Measurements from ENCODE around the gene ADAMTS10. TPM values are rescaled to one million over a fixed set of nuclear protein-coding genes. Genes with fewer than 3 reads are reported as not detected.

Gene ADAMTS10
- total and polyA plus RNA-seq, 2 of the 8 experiments (the other 6 are each of a cell fraction or from before 2014, with no cell fraction given) = 6.9 to 17.4 TPM

GRCh38 chr19:8545743-8546142, 64.8 kb downstream of the ADAMTS10 start:
- Histone ChIP-seq H4K8ac (ENCODE audit: extremely low read depth, insufficient read depth, low read length) (no peak overlapping the region), H2BK12ac (ENCODE audit: low read depth, low read length) (no peak overlapping the region), H3K4me2 (ENCODE audit: insufficient read depth in 1 of 2, low read depth in 2 of 2, low read length in 2 of 2) (no peak overlapping the region), H3K4ac (replicated peaks; ENCODE audit: insufficient read length, low read depth, low read length) (no peak overlapping the region), H3K36me3 (ENCODE audit: control insufficient read depth in 2 of 4, insufficient read depth in 4 of 4, low read length in 3 of 4) (no peaks in the 10 kb centered on the region; a peak in 1 of 8 replicates), H3K4me3 (ENCODE audit: extremely low read depth in 1 of 4, insufficient read depth in 2 of 4, low read depth in 3 of 4, low read length in 4 of 4) (no peak overlapping the region), H4K91ac (replicated peaks; ENCODE audit: insufficient read length, low read length) (no peak overlapping the region), H2BK120ac (replicated peaks; ENCODE audit: low read depth, low read length) (no peak overlapping the region), H3K23me2 (ENCODE audit: low read depth, low read length) (no peaks in the 10 kb centered on the region), H3K14ac (ENCODE audit: insufficient read length) (no peak overlapping the region), H3K79me1 (ENCODE audit: low read depth, low read length) (no peaks in the 10 kb centered on the region), H3K18ac (ENCODE audit: extremely low read depth, low read length) (no peak overlapping the region), H4K20me1 (replicated peaks in 1 of 2; ENCODE audit: control insufficient read depth in 1 of 2, insufficient read depth in 2 of 2, low read length in 2 of 2) (no peaks in the 10 kb centered on the region), H3K27ac (ENCODE audit: low read depth, low read length) (no peak overlapping the region), H4K5ac (ENCODE audit: insufficient read length, low read depth, low read length) (no peak overlapping the region), H3K9me3 (ENCODE audit: insufficient read depth in 2 of 2, low read depth in 1 of 2, low read length in 1 of 2) (no peaks in the 10 kb centered on the region), H3K4me1 (replicated peaks in 1 of 4; ENCODE audit: control insufficient read depth in 3 of 4, insufficient read depth in 4 of 4, low read length in 3 of 4) (no peaks in the 10 kb centered on the region), H2AFZ (ENCODE audit: low read length) (no peak overlapping the region), H3K56ac (replicated peaks; ENCODE audit: insufficient read length, low read depth, low read length) (no peak overlapping the region), H2BK15ac (ENCODE audit: low read length) (no peak overlapping the region), H3K27me3 (replicated peaks in 1 of 4; ENCODE audit: control insufficient read depth in 3 of 4, extremely low read depth in 1 of 4, insufficient read depth in 3 of 4, low read length in 3 of 4) (no peaks in the 10 kb centered on the region), H3K79me2 (ENCODE audit: control insufficient read depth in 1 of 2, insufficient read depth in 2 of 2, low read length in 2 of 2) (no peaks in the 10 kb centered on the region), H3K9ac (replicated peaks in 1 of 4; ENCODE audit: extremely low read depth in 1 of 4, low read depth in 3 of 4, low read length in 3 of 4) (no peak overlapping the region), H2BK5ac (ENCODE audit: low read depth, low read length) (no peak overlapping the region), H2AK5ac (ENCODE audit: low read depth, low read length) (no peak overlapping the region), H2BK20ac (ENCODE audit: low read length) (no peak overlapping the region), H3K23ac (ENCODE audit: insufficient read length) (no peak overlapping the region)
- no peak for DNase-seq (ENCODE audit: low read depth in 1 of 2, low spot score in 2 of 2)
- CTCF ChIA-PET (ENCODE audit: partially characterized antibody) = interaction anchor here (1.4 to 1.5 kb wide), 2 partner anchors 27 to 32 kb away, joined by 3 to 4 read pairs; partner anchors contain the start of gene MYO1F
- FAIRE-seq = no peak
- 95% methylated on average over 8 of the region's 8 CpGs; no CpG with 5 or more reads in 1 of the 2 experiments for WGBS, 2 experiments (ENCODE audit: extremely low coverage in 1 of 2, insufficient coverage in 1 of 2, insufficient read length in 1 of 2, insufficient replicate concordance in 2 of 2, low coverage in 1 of 2, low lambda C conversion rate in 2 of 2, missing lambda C conversion rate in 1 of 2)
- POLR2A ChIA-PET (ENCODE audit: partially characterized antibody) = no interaction called here
- TF ChIP-seq ATF2 (IDR thresholded peaks at IDR 0.05; ENCODE audit: low read length) (no peak), ATF3 (IDR thresholded peaks at IDR 0.05; ENCODE audit: insufficient read depth, low read depth, low read length) (no peak), CHD2 (IDR thresholded peaks at IDR 0.05; ENCODE audit: low read length) (no peak), CBX5 (IDR thresholded peaks at IDR 0.05; ENCODE audit: low read depth, low read length) (no peak), RNF2 (IDR thresholded peaks at IDR 0.05; ENCODE audit: borderline replicate concordance, low read depth, low read length, missing control alignments, poor library complexity, severe bottlenecking) (no peak), EP300 (IDR thresholded peaks at IDR 0.05; ENCODE audit: borderline replicate concordance in 1 of 2, low read depth in 2 of 2, low read length in 2 of 2) (no peak), E2F6 (IDR thresholded peaks at IDR 0.05) (no peak), JUN (IDR thresholded peaks at IDR 0.05; ENCODE audit: low read depth, low read length) (no peak)
